HG03095 (cell line): ENCODE results near the gene ANKRD33B.

Source experiments
- ATAC-seq: cut with Tn5 transposase; IDR thresholded peaks from one replicate; pipeline ENCODE4 v1.9.1; 2021; ENCODE audit warnings: moderate library complexity; ENCODE audit not compliant: unreplicated experiment

ANKRD33B gene

GRCh38 chr5:10577371-10578292 lies 13.8 kb downstream of the ANKRD33B start:
- ATAC-seq: peak; percentile 49

GRCh38 chr5:10578293-10578665 lies 14.4 kb downstream of the ANKRD33B start:
- no peak for ATAC-seq

- peak; percentile 36 for ATAC-seq
Observed at GRCh38 chr5:10578869-10579268, 15.0 kb downstream of the ANKRD33B start.

- no peak for ATAC-seq
Observed at GRCh38 chr5:10579536-10580521, 16.0 kb downstream of the ANKRD33B start.

GRCh38 chr5:10580531-10581423 lies 16.9 kb downstream of the ANKRD33B start:
- ATAC-seq: no peak

GRCh38 chr5:10581424-10581748 lies 17.5 kb downstream of the ANKRD33B start:
- no peak for ATAC-seq

GRCh38 chr5:10581867-10582511 lies 18.1 kb downstream of the ANKRD33B start:
- no peak for ATAC-seq

- ATAC-seq: no peak
Observed at GRCh38 chr5:10582512-10582897, 18.6 kb downstream of the ANKRD33B start.

GRCh38 chr5:10583663-10584572 lies 20.0 kb downstream of the ANKRD33B start:
- no peak for ATAC-seq

GRCh38 chr5:10584714-10585517 lies 21.0 kb downstream of the ANKRD33B start:
- ATAC-seq: no peak

GRCh38 chr5:10585518-10585915 lies 21.6 kb downstream of the ANKRD33B start:
- no peak for ATAC-seq

GRCh38 chr5:10586008-10586407 lies 22.1 kb downstream of the ANKRD33B start:
- ATAC-seq: no peak

GRCh38 chr5:10586555-10586954 lies 22.7 kb downstream of the ANKRD33B start:
- ATAC-seq: no peak

- no peak for ATAC-seq
Observed at GRCh38 chr5:10588109-10588775, 24.4 kb downstream of the ANKRD33B start.

- no peak for ATAC-seq
Observed at GRCh38 chr5:10588779-10589447, 25.0 kb downstream of the ANKRD33B start.

GRCh38 chr5:10590226-10590999 lies 26.5 kb downstream of the ANKRD33B start:
- no peak for ATAC-seq

- ATAC-seq: no peak
Observed at GRCh38 chr5:10591159-10591558, 27.3 kb downstream of the ANKRD33B start.
